ENCODE results near the gene NUMBL.
A peak's percentile ranks its signal among the peaks of the same experiment; 100 is the strongest.

Gene NUMBL

GRCh38 chr19:40702337-40703012 lies 12.0 kb upstream of the NUMBL start:
- TF ChIP-seq ZNF274 (IDR thresholded peaks at IDR 0.05; ENCODE audit: low read depth, low read length) (no peak), SUZ12 (IDR thresholded peaks at IDR 0.05; ENCODE audit: extremely low read depth, insufficient read depth, insufficient read length) (no peak), YY1 (IDR thresholded peaks at IDR 0.05; ENCODE audit: insufficient read depth, insufficient read length) (no peak)
- peaks cover 49% of the 10 kb centered on the region for H3K36me3 ChIP-seq (ENCODE audit: insufficient read depth, insufficient read length, low read length)
- peaks cover 7% of the 10 kb centered on the region for H3K4me1 ChIP-seq (ENCODE audit: insufficient read depth, insufficient read length)
- no peaks in the 10 kb centered on the region for H3K27me3 ChIP-seq (ENCODE audit: insufficient read depth, insufficient read length)
- H3K9ac ChIP-seq (ENCODE audit: insufficient read length, low read depth): peak overlapping the region; percentile 71
- no peaks in the 10 kb centered on the region for H3K9me3 ChIP-seq (ENCODE audit: insufficient read depth, low read length)
- no peak overlapping the region for H3K4me3 ChIP-seq (ENCODE audit: insufficient read length, low read depth)
- DNase-seq (ENCODE audit: low read depth, low spot score): peak; percentile 47

GRCh38 chr19:40701758-40702157 lies 11.3 kb upstream of the NUMBL start:
- no peak for TF ChIP-seq YY1 (IDR thresholded peaks at IDR 0.05; ENCODE audit: insufficient read depth, insufficient read length)
- TF ChIP-seq SUZ12 (IDR thresholded peaks at IDR 0.05; ENCODE audit: extremely low read depth, insufficient read depth, insufficient read length): no peak
- no peak for TF ChIP-seq ZNF274 (IDR thresholded peaks at IDR 0.05; ENCODE audit: low read depth, low read length)
- H3K9me3 ChIP-seq (ENCODE audit: insufficient read depth, low read length): no peaks in the 10 kb centered on the region
- H3K4me1 ChIP-seq (ENCODE audit: insufficient read depth, insufficient read length): peaks cover 7% of the 10 kb centered on the region
- no peak for DNase-seq (ENCODE audit: low read depth, low spot score)
- H3K36me3 ChIP-seq (ENCODE audit: insufficient read depth, insufficient read length, low read length): peaks cover 51% of the 10 kb centered on the region
- no peak overlapping the region for H3K9ac ChIP-seq (ENCODE audit: insufficient read length, low read depth)
- no peaks in the 10 kb centered on the region for H3K27me3 ChIP-seq (ENCODE audit: insufficient read depth, insufficient read length)
- no peak overlapping the region for H3K4me3 ChIP-seq (ENCODE audit: insufficient read length, low read depth)

DNA sequence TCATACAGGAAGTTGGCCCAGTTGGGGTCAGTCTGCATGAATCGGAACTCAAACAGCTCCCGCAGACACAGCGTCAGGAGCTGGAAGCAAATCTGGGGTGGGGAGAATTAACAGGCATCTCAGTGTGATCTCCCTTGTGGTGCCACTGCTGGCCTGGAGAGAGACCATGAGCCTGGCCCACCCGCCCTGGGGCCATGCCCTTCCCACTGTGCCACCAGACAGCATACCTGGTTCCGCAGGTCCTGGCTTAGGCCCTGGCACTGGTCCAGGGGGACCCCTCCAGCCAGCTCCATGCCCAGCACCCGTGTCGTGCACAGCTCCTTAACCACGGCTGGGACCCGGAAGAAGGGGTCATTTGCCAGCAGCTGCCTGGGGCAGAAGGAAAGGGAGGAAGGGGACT lies 9.6 kb upstream of the NUMBL start:
- Histone ChIP-seq H3K9me3 (ENCODE audit: insufficient read depth, low read length) (no peaks in the 10 kb centered on the region), H3K4me3 (ENCODE audit: insufficient read length, low read depth) (no peak overlapping the region), H3K4me1 (ENCODE audit: insufficient read depth, insufficient read length) (peaks cover 7% of the 10 kb centered on the region), H3K36me3 (ENCODE audit: insufficient read depth, insufficient read length, low read length) (peaks cover 54% of the 10 kb centered on the region), H3K27me3 (ENCODE audit: insufficient read depth, insufficient read length) (no peaks in the 10 kb centered on the region), H3K9ac (ENCODE audit: insufficient read length, low read depth) (no peak overlapping the region)
- TF ChIP-seq YY1 (IDR thresholded peaks at IDR 0.05; ENCODE audit: insufficient read depth, insufficient read length) (no peak), ZNF274 (IDR thresholded peaks at IDR 0.05; ENCODE audit: low read depth, low read length) (no peak), SUZ12 (IDR thresholded peaks at IDR 0.05; ENCODE audit: extremely low read depth, insufficient read depth, insufficient read length) (no peak)
- no peak for DNase-seq (ENCODE audit: low read depth, low spot score)

GRCh38 chr19:40697007-40697406 lies 6.6 kb upstream of the NUMBL start:
- H3K36me3 ChIP-seq (ENCODE audit: insufficient read depth, insufficient read length, low read length): peaks cover 50% of the 10 kb centered on the region

DNA sequence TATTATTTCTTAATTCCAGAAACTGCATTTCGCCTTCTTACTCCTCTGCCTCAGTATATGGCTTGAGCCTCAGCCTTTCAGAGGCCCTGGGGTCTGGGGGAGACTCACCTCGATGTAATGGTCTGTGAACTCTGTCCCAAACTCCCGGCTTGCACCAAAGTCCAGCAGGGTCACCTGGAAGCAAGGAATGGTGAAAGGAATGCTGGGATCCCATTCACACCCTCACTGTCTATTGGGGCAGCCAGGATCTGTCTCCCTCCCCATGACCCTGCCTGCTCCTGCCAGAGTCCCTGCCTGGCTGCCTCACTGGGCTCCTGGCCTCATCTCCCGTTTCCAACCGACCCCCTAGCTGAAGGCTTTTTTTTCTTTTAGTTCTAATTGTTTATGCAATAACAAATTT lies 5.4 kb upstream of the NUMBL start:
- peaks cover 11% of the 10 kb centered on the region for H3K4me1 ChIP-seq (ENCODE audit: insufficient read depth, insufficient read length)
- TF ChIP-seq ZNF274 (IDR thresholded peaks at IDR 0.05; ENCODE audit: low read depth, low read length): no peak
- TF ChIP-seq SUZ12 (IDR thresholded peaks at IDR 0.05; ENCODE audit: extremely low read depth, insufficient read depth, insufficient read length): no peak
- no peak for TF ChIP-seq YY1 (IDR thresholded peaks at IDR 0.05; ENCODE audit: insufficient read depth, insufficient read length)
- H3K9ac ChIP-seq (ENCODE audit: insufficient read length, low read depth): no peak overlapping the region
- H3K36me3 ChIP-seq (ENCODE audit: insufficient read depth, insufficient read length, low read length): peaks cover 43% of the 10 kb centered on the region
- no peak for DNase-seq (ENCODE audit: low read depth, low spot score)
- no peaks in the 10 kb centered on the region for H3K9me3 ChIP-seq (ENCODE audit: insufficient read depth, low read length)
- no peaks in the 10 kb centered on the region for H3K27me3 ChIP-seq (ENCODE audit: insufficient read depth, insufficient read length)
- H3K4me3 ChIP-seq (ENCODE audit: insufficient read length, low read depth): no peak overlapping the region

More at GRCh38 chr19:40697007-40697406, 6.6 kb upstream of the NUMBL start:
- Histone ChIP-seq H3K27me3 (ENCODE audit: insufficient read depth, insufficient read length) (no peaks in the 10 kb centered on the region), H3K9ac (ENCODE audit: insufficient read length, low read depth) (no peak overlapping the region), H3K4me3 (ENCODE audit: insufficient read length, low read depth) (no peak overlapping the region), H3K9me3 (ENCODE audit: insufficient read depth, low read length) (no peaks in the 10 kb centered on the region), H3K4me1 (ENCODE audit: insufficient read depth, insufficient read length) (peaks cover 5% of the 10 kb centered on the region)
- no peak for DNase-seq (ENCODE audit: low read depth, low spot score)
- TF ChIP-seq SUZ12 (IDR thresholded peaks at IDR 0.05; ENCODE audit: extremely low read depth, insufficient read depth, insufficient read length) (no peak), YY1 (IDR thresholded peaks at IDR 0.05; ENCODE audit: insufficient read depth, insufficient read length) (no peak), ZNF274 (IDR thresholded peaks at IDR 0.05; ENCODE audit: low read depth, low read length) (no peak)

DNA sequence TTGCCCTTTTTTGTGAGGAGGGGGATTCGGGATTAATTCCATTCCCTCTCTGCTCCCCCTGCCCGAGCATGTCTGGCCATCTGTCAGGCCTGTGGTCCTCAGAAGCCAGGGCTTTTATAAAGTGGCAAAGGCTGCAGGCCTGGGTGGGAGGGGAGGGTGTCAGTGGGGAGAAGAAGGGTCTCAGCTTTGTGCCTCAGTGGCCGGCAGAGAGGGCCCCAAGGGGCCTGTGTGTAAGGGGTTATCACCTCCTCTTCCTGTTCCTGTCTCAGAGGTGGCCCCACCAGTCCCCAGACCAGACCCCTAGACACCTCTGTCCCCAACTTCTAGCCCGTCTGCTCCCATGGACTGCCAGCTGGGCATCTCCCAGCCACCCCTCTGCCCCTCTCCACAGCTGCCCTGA lies 3.4 kb upstream of the NUMBL start:
- Histone ChIP-seq H3K9ac (ENCODE audit: insufficient read length, low read depth) (no peak overlapping the region), H3K9me3 (ENCODE audit: insufficient read depth, low read length) (no peaks in the 10 kb centered on the region), H3K36me3 (ENCODE audit: insufficient read depth, insufficient read length, low read length) (peaks cover 34% of the 10 kb centered on the region), H3K4me3 (ENCODE audit: insufficient read length, low read depth) (no peak overlapping the region), H3K4me1 (ENCODE audit: insufficient read depth, insufficient read length) (peaks cover 19% of the 10 kb centered on the region), H3K27me3 (ENCODE audit: insufficient read depth, insufficient read length) (no peaks in the 10 kb centered on the region)
- TF ChIP-seq SUZ12 (IDR thresholded peaks at IDR 0.05; ENCODE audit: extremely low read depth, insufficient read depth, insufficient read length): no peak
- no peak for TF ChIP-seq YY1 (IDR thresholded peaks at IDR 0.05; ENCODE audit: insufficient read depth, insufficient read length)
- TF ChIP-seq ZNF274 (IDR thresholded peaks at IDR 0.05; ENCODE audit: low read depth, low read length): no peak
- no peak for DNase-seq (ENCODE audit: low read depth, low spot score)

DNA sequence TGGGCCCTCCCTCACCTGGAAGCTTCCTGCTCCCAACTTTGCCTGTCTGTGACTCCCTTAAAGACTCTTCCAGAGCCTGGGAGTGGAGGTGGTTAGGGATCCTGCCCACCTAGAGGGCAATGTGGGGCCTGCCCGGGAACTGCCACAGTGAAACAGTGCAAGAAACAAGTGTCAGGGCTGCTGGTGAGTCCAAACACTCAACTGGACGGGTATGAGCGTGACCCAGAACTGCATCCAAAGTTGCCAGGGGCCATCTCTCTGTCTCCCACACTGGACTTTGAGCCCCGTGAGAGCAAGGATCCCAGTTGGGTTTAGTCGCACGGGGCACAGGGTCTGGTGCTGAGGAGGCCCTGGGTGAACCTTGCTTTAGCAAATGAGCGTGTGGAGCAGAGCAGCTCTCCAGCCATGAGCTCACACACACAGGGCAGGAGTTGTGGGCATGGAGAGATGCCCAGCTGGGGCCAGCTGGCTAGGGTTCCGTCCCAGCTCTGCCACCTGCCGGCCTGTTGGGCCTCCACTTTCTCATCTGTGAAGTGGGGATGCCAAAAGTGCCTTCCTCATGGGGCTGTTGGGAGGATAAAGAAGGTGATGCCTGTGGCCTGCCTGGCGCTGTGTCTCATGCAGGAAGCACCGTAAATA lies 2.8 kb upstream of the NUMBL start:
- Histone ChIP-seq H3K9ac (ENCODE audit: insufficient read length, low read depth) (no peak overlapping the region), H3K4me1 (ENCODE audit: insufficient read depth, insufficient read length) (peaks cover 21% of the 10 kb centered on the region), H3K4me3 (ENCODE audit: insufficient read length, low read depth) (no peak overlapping the region), H3K9me3 (ENCODE audit: insufficient read depth, low read length) (no peaks in the 10 kb centered on the region), H3K36me3 (ENCODE audit: insufficient read depth, insufficient read length, low read length) (peaks cover 31% of the 10 kb centered on the region), H3K27me3 (ENCODE audit: insufficient read depth, insufficient read length) (no peaks in the 10 kb centered on the region)
- no peak for DNase-seq (ENCODE audit: low read depth, low spot score)
- TF ChIP-seq SUZ12 (IDR thresholded peaks at IDR 0.05; ENCODE audit: extremely low read depth, insufficient read depth, insufficient read length) (no peak), YY1 (IDR thresholded peaks at IDR 0.05; ENCODE audit: insufficient read depth, insufficient read length) (no peak), ZNF274 (IDR thresholded peaks at IDR 0.05; ENCODE audit: low read depth, low read length) (no peak)

Measured in NT2/D1 (cell line).